Body of pancreas (tissue), 4 donors: Measurements from ENCODE around the gene ZC3H18.

Source experiments
- CTCF ChIP-seq, 7 experiments: fragments of 450-650 bp in 4 of 7; fragments of 200-600 bp in 3 of 7; sonication (generic) in 3 of 7; IDR thresholded peaks; one replicate each; pipeline ENCODE4 v1.5.1; 2016 to 2019; ENCODE audit warnings: antibody characterized with exemption in 7 of 7
- POLR2A ChIP-seq, 3 donors: fragments of 450-650 bp; IDR thresholded peaks; one replicate each; pipeline ENCODE4 v1.6.1; 2016; ENCODE audit warnings: antibody characterized with exemption in 3 of 3, mild to moderate bottlenecking in 2 of 3

GRCh38 chr16:88656291-88656980, 86.2 kb downstream of the ZC3H18 start:
- TF ChIP-seq CTCF (IDR thresholded peaks at IDR 0.05) (no peak), POLR2A (IDR thresholded peaks at IDR 0.05) (no peak)
